HG03139 (cell line): ENCODE data around the gene RABGAP1L.
"Not testable (repeated sequence)": the region's sequence is repeated elsewhere in the genome, so short reads cannot be mapped to it uniquely, and the experiment has no call there.

ENCODE experiments used
- ATAC-seq: cut with Tn5 transposase; IDR thresholded peaks from one replicate; pipeline ENCODE4 v1.9.1; 2021; ENCODE audit not compliant: unreplicated experiment

Gene RABGAP1L

GRCh38 chr1:174428033-174428432, 268.7 kb downstream of the RABGAP1L start:
- ATAC-seq = no peak

GRCh38 chr1:174428739-174429138, 269.4 kb downstream of the RABGAP1L start:
- no peak for ATAC-seq

DNA sequence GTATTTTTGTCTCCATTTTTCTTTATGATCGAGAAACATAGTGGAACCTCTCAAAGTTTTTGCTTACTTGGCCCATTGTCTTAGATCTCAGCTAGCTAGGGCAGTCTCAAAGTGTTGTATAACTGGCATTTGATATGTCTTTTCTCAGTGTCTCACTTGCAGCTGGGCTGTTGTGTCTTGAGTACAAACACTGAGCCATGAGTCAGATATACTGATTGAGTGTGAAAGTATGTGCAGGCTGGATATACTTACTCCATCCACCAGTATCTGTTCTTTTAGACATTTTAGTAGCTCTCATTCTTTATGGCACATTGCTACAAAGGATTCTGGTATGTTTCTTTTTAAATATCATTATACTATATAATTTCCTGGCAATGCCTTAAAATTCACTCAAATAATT, 274.1 kb downstream of the RABGAP1L start:
- ATAC-seq = no peak

DNA sequence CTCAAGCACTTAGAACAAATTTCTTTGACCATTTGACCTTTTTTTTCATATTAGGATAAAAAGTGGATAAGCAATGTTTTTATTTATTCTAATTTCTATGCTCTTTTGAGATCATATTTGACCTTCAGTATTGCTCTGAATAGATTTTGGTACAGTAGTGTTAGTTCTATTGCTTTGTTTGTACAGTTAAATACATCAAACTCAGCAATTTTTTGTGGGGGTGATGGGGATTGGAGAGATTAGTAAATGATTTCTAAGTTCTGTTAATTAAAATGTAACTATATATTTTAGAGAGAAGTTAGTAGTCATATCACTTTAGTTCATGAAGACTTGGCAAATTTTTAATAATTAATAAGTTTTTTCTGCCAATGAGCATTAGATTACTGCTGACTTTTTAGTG, 286.0 kb downstream of the RABGAP1L start:
- ATAC-seq = no peak

DNA sequence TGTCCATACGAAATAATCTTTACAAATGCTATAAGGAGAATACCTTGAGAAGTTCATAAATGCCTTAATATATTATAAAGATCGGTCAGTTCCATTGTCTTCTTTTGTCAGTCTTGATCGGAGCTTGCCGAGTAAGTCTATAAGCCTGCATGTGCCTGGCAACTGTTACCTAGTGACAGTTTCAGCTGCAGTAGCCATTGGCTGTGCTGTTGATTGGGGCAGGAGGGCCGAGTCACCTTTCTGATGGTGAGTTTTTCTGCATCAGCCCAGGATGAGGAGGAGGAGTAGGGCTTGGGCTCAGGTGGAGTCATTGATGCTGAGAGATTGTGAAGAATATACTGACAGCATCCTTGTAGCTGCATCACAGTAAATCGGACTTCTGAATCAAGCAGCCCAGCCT, 286.5 kb downstream of the RABGAP1L start:
- ATAC-seq = no peak

GRCh38 chr1:174447866-174448530, 288.7 kb downstream of the RABGAP1L start, which contains the start of gene GPR52:
GPR52 (plus strand) TSS chr1:174447964; CDS start chr1:174448112, 148 bp downstream.
- ATAC-seq = no peak

DNA sequence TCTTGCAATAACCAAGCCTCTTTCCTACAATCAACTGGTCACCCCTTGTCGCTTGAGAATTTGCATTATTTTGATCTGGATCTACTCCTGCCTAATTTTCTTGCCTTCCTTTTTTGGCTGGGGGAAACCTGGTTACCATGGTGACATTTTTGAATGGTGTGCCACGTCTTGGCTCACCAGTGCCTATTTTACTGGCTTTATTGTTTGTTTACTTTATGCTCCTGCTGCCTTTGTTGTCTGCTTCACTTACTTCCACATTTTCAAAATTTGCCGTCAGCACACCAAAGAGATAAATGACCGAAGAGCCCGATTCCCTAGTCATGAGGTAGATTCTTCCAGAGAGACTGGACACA, 289.2 kb downstream of the RABGAP1L start:
- ATAC-seq = no peak

GRCh38 chr1:174448974-174449373, 289.7 kb downstream of the RABGAP1L start:
- no peak for ATAC-seq

DNA sequence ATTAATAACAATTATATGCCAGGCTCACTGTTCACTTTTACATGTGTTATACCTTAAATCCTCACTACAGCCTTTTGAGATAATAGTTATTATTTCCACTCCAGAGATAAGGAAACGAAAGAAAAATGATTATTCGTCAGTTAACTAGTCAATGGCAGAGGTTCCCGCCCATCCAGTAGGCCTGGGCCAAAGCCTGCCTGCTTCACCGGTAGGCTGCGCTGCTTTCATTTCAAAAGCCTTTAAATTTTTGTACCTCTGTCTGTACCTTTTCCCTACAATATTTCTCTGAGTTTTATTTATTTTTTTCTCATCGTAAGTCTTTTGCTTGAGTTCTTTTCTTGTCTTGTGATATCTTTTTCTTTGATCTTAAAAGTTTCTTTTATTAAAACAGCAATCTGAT, 292.1 kb downstream of the RABGAP1L start:
- no peak for ATAC-seq

GRCh38 chr1:174465855-174466254, 306.5 kb downstream of the RABGAP1L start:
- ATAC-seq = no peak

- ATAC-seq = no peak
Measured at GRCh38 chr1:174466607-174467006, 307.3 kb downstream of the RABGAP1L start.

GRCh38 chr1:174469052-174469451, 309.7 kb downstream of the RABGAP1L start:
- no peak for ATAC-seq

- no peak for ATAC-seq
Measured at GRCh38 chr1:174469687-174470086, 310.4 kb downstream of the RABGAP1L start.

- ATAC-seq = no peak
Measured at GRCh38 chr1:174479281-174479680, 320.0 kb downstream of the RABGAP1L start.

DNA sequence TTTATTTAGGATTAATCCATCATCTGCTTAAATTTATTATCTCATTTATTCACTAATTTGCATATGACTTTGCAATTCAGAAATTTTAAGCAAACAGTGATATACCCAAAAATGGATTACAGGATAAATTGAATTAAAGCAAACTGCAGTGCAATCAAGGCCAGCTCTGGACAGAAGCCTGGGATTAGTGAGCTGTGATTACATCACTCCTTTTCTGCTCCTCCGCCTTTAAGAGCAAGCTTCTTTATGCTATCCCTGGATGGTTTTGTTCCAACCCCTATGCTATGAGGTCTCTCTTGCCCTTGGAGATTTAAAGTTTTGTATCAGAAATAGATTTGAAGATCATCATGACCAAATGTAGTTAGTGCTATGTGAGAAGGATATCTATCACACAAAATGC, 321.0 kb downstream of the RABGAP1L start:
- ATAC-seq = no peak

- no peak for ATAC-seq
Measured at GRCh38 chr1:174491606-174492005, 332.3 kb downstream of the RABGAP1L start.

GRCh38 chr1:174497478-174497877, 338.2 kb downstream of the RABGAP1L start:
- no peak for ATAC-seq

DNA sequence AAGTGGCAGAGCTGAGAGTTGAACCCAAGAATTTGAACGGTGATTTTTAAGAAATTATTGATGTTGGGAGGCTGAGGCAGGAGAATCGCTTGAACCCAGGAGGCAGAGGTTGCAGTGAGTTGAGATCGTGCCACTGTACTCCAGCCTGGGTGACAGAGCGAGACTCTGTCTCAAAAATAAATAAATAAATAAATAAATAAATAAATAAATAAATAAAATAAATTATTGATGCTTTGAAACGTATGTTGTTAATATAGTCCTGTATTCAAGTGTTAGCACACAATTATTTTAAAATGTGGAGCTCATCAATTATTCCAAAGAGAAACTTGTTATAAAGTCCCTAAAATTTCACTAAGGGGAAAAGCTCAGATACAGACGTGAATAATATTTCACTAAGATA, 357.4 kb downstream of the RABGAP1L start:
- ATAC-seq = not testable (repeated sequence)

DNA sequence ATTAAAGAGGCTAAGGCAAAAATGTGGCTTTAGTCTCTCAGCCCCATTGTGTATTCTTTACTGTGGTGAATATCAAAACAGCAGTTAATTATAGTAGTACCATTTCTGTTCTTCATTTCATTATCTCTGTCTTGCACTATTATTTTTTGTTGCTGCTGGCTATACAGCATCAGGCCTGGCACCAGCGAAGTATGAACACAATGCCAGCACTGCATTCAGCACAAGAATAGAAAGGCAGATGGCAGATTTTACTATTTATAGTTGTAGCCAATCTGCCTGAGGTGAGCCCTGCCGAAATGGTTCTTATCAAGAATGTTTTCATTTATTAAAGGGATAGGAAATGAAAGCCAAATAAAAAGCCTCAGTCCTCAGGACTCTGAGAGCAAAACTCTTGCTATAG, 360.5 kb downstream of the RABGAP1L start:
- no peak for ATAC-seq

GRCh38 chr1:174531751-174532150, 372.4 kb downstream of the RABGAP1L start:
- ATAC-seq = no peak

DNA sequence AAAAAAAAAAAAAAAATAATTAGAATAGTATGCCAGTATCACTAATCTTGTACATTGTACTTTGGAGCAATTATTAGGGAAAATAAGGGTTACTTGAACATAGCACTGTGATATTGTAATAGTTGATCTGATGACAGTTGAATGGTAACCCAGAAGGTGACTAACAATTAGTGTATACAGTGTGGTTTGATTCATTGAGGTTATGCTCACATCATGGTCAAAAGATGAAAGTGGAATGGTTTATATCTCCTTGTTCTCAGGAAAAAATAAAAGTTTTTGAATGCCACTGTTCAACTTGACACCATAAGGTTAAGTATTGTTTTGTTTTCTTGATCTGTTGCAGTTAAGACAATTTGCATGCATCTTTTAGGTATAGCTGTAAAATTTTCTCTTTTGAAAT, 375.5 kb downstream of the RABGAP1L start:
- ATAC-seq = no peak

GRCh38 chr1:174535207-174535606, 375.9 kb downstream of the RABGAP1L start:
- no peak for ATAC-seq

DNA sequence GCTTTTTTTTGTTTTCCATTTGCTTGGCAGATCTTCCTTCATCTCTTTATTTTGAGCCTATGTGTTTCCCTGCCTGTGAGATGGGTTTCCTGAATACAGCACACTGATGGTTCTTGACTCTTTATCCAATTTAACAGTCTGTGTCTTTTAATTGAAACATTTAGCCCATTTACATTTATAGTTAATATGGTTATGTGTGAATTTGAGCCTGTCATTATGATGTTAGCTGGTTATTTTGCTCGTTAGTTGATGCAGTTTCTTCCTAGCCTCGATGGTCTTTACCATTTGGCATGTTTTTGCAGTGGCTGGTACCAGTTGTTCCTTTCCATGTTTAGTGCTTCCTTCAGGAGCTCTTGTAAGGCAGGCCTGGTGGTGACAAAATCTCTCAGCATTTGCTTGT, 384.1 kb downstream of the RABGAP1L start:
- not testable (repeated sequence) for ATAC-seq
